HEK293 (cell line): ENCODE data around the gene EIF2B5.

Source experiments
- GLI2 ChIP-seq: fragments of 450-650 bp; formaldehyde crosslinking; IDR thresholded peaks from 2 replicates; pipeline ENCODE4; 2017; ENCODE audit warnings: missing biosample characterization, missing genetic modification characterization, low read depth, borderline replicate concordance
- HOXC10 ChIP-seq: sonication (generic); formaldehyde crosslinking; IDR thresholded peaks from 2 replicates; pipeline ENCODE4 v1.8.1; 2023; ENCODE audit warnings: mild to moderate bottlenecking, missing genetic modification reagents
- IKZF3 ChIP-seq: fragments of 450-650 bp; IDR thresholded peaks from 2 replicates; pipeline ENCODE4 v1.5.0; 2018; ENCODE audit warnings: missing biosample characterization, mild to moderate bottlenecking, missing genetic modification characterization, moderate library complexity
- SCRT1 ChIP-seq: fragments of 450-650 bp; formaldehyde crosslinking; IDR thresholded peaks from 2 replicates; pipeline ENCODE4 v1.5.1; 2016; ENCODE audit warnings: missing biosample characterization, missing genetic modification characterization, borderline replicate concordance
- WT1 ChIP-seq: fragments of 450-650 bp; formaldehyde crosslinking; IDR thresholded peaks from 2 replicates; pipeline ENCODE4 v1.5.1; 2016; ENCODE audit warnings: missing biosample characterization, missing genetic modification characterization
- ZBTB10 ChIP-seq: fragments of 450-650 bp; formaldehyde crosslinking; IDR thresholded peaks from 2 replicates; pipeline ENCODE4 v1.5.1; 2016; ENCODE audit warnings: missing biosample characterization, missing genetic modification characterization
- ZBTB11 ChIP-seq: fragments of 450-650 bp; formaldehyde crosslinking; conservative IDR thresholded peaks from 2 replicates; pipeline ENCODE4 v1.5.1; 2016; ENCODE audit warnings: low read depth, missing biosample characterization, missing genetic modification characterization
- ZBTB17 ChIP-seq: fragments of 450-650 bp; formaldehyde crosslinking; IDR thresholded peaks from 2 replicates; pipeline ENCODE4 v1.5.1; 2016; ENCODE audit warnings: missing biosample characterization, missing genetic modification characterization
- ZBTB44 ChIP-seq: fragments of 450-650 bp; IDR thresholded peaks from 2 replicates; pipeline ENCODE4 v1.5.1; 2018; ENCODE audit warnings: missing biosample characterization, mild to moderate bottlenecking, missing genetic modification characterization
- ZBTB7A ChIP-seq: fragments of 450-650 bp; formaldehyde crosslinking; IDR thresholded peaks from 2 replicates; pipeline ENCODE4 v1.5.1; 2016; ENCODE audit warnings: low read depth, missing biosample characterization, missing genetic modification characterization
- ZFHX2 ChIP-seq: fragments of 450-650 bp; formaldehyde crosslinking; conservative IDR thresholded peaks from 2 replicates; pipeline ENCODE4 v1.5.1; 2016; ENCODE audit warnings: missing biosample characterization, missing genetic modification characterization
- ZFP3 ChIP-seq: fragments of 450-650 bp; formaldehyde crosslinking; IDR thresholded peaks from 2 replicates; pipeline ENCODE4 v1.5.1; 2016; ENCODE audit warnings: low read depth, missing biosample characterization, missing genetic modification characterization
- ZNF121 ChIP-seq: fragments of 450-650 bp; formaldehyde crosslinking; IDR thresholded peaks from 2 replicates; pipeline ENCODE4 v1.5.1; 2016; ENCODE audit warnings: missing biosample characterization, missing genetic modification characterization
- ZNF157 ChIP-seq: fragments of 450-650 bp; formaldehyde crosslinking; IDR thresholded peaks from 2 replicates; pipeline ENCODE4 v1.5.1; 2016; ENCODE audit warnings: missing biosample characterization, missing genetic modification characterization
- ZNF174 ChIP-seq: fragments of 450-650 bp; formaldehyde crosslinking; IDR thresholded peaks from 2 replicates; pipeline ENCODE4 v1.5.0; 2017; ENCODE audit warnings: missing biosample characterization, mild to moderate bottlenecking, missing genetic modification characterization
- ZNF18 ChIP-seq: fragments of 450-650 bp; formaldehyde crosslinking; IDR thresholded peaks from 2 replicates; pipeline ENCODE4 v1.5.1; 2016; ENCODE audit warnings: missing biosample characterization, missing genetic modification characterization
- ZNF184 ChIP-seq: fragments of 450-650 bp; IDR thresholded peaks from 2 replicates; pipeline ENCODE4 v1.5.1; 2018; ENCODE audit warnings: missing biosample characterization, mild to moderate bottlenecking, missing genetic modification characterization
- ZNF2 ChIP-seq: fragments of 450-650 bp; formaldehyde crosslinking; IDR thresholded peaks from 2 replicates; pipeline ENCODE4 v1.5.1; 2016; ENCODE audit warnings: missing biosample characterization, missing genetic modification characterization
- ZNF239 ChIP-seq: fragments of 450-650 bp; formaldehyde crosslinking; IDR thresholded peaks from 2 replicates; pipeline ENCODE4 v1.5.1; 2016; ENCODE audit warnings: missing biosample characterization, missing genetic modification characterization
- ZNF248 ChIP-seq: fragments of 450-650 bp; formaldehyde crosslinking; IDR thresholded peaks from 2 replicates; pipeline ENCODE4 v1.5.1; 2017; ENCODE audit warnings: missing biosample characterization, missing genetic modification characterization
- ZNF324 ChIP-seq: fragments of 450-650 bp; formaldehyde crosslinking; IDR thresholded peaks from 2 replicates; pipeline ENCODE4 v1.5.1; 2016; ENCODE audit warnings: missing biosample characterization, missing genetic modification characterization
- ZNF416 ChIP-seq: fragments of 450-650 bp; formaldehyde crosslinking; IDR thresholded peaks from 2 replicates; pipeline ENCODE4 v1.5.1; 2016; ENCODE audit warnings: missing biosample characterization, missing genetic modification characterization
- ZNF426 ChIP-seq: fragments of 450-650 bp; formaldehyde crosslinking; IDR thresholded peaks from 2 replicates; pipeline ENCODE4 v1.5.1; 2017; ENCODE audit warnings: missing biosample characterization, missing genetic modification characterization, mild to moderate bottlenecking, inconsistent platforms, moderate library complexity
- ZNF48 ChIP-seq: fragments of 450-650 bp; formaldehyde crosslinking; IDR thresholded peaks from 2 replicates; pipeline ENCODE4 v1.5.1; 2016; ENCODE audit warnings: missing biosample characterization, missing genetic modification characterization
- ZNF596 ChIP-seq: fragments of 450-650 bp; IDR thresholded peaks from 2 replicates; pipeline ENCODE4 v1.5.0; 2018; ENCODE audit warnings: missing biosample characterization, mild to moderate bottlenecking, missing genetic modification characterization, moderate library complexity
- ZNF600 ChIP-seq: fragments of 450-650 bp; formaldehyde crosslinking; IDR thresholded peaks from 2 replicates; pipeline ENCODE4 v1.5.1; 2016; ENCODE audit warnings: missing biosample characterization, missing genetic modification characterization
- ZNF660 ChIP-seq: fragments of 450-650 bp; IDR thresholded peaks from 2 replicates; pipeline ENCODE4 v1.5.1; 2018; ENCODE audit warnings: missing biosample characterization, mild to moderate bottlenecking, missing genetic modification characterization
- ZNF664 ChIP-seq: fragments of 450-650 bp; formaldehyde crosslinking; IDR thresholded peaks from 2 replicates; pipeline ENCODE4 v1.5.1; 2016; ENCODE audit warnings: missing biosample characterization, missing genetic modification characterization
- ZNF701 ChIP-seq: fragments of 450-650 bp; formaldehyde crosslinking; IDR thresholded peaks from 2 replicates; pipeline ENCODE4 v1.5.1; 2016; ENCODE audit warnings: missing biosample characterization, missing genetic modification characterization
- ZNF768 ChIP-seq: fragments of 450-650 bp; formaldehyde crosslinking; IDR thresholded peaks from 2 replicates; pipeline ENCODE4 v1.5.1; 2018; ENCODE audit warnings: missing biosample characterization, mild to moderate bottlenecking, missing genetic modification characterization
- ZNF830 ChIP-seq: fragments of 450-650 bp; IDR thresholded peaks from 2 replicates; pipeline ENCODE4 v1.5.0; 2018; ENCODE audit warnings: missing biosample characterization, missing genetic modification characterization, low read depth, mild to moderate bottlenecking, moderate library complexity
- ZSCAN30 ChIP-seq: fragments of 450-650 bp; IDR thresholded peaks from 2 replicates; pipeline ENCODE4 v1.5.1; 2018; ENCODE audit warnings: missing biosample characterization, mild to moderate bottlenecking, missing genetic modification characterization, moderate library complexity

The EIF2B5 gene

GRCh38 chr3:184174646-184175492 lies 39.7 kb downstream of the EIF2B5 start, which contains the start of gene AP2M1 (continued):
- TF ChIP-seq ZNF600 = no peak
- TF ChIP-seq ZBTB44 = peak; percentile 65; the same call in 1 of the 2 replicates
- no peak for TF ChIP-seq SCRT1 (tag by site-specific recombination)
- no peak for TF ChIP-seq ZNF157 (tag by site-specific recombination)
- no peak for TF ChIP-seq GLI2 (tag by site-specific recombination)
- no peak for TF ChIP-seq ZNF426
- no peak for TF ChIP-seq ZNF184 (tag by site-specific recombination)
- no peak for TF ChIP-seq ZNF174
- no peak; the same call in 1 of the 2 replicates for TF ChIP-seq ZBTB11 (tag by site-specific recombination)
- peak; percentile 63 for TF ChIP-seq ZNF660 (tag by site-specific recombination)
- TF ChIP-seq HOXC10 (CRISPR knock-in tag) = no peak
- TF ChIP-seq WT1 = peak; percentile 35; the same call in 1 of the 2 replicates
- peak; percentile 67 for TF ChIP-seq ZBTB17 (tag by site-specific recombination)
- TF ChIP-seq ZNF18 (tag by site-specific recombination) = no peak
- TF ChIP-seq ZNF416 (tag by site-specific recombination) = no peak
- TF ChIP-seq ZNF830 (tag by site-specific recombination) = no peak
- TF ChIP-seq ZNF596 (tag by site-specific recombination) = no peak
- TF ChIP-seq ZNF664 = no peak
- TF ChIP-seq ZNF239 (tag by site-specific recombination) = no peak
- TF ChIP-seq ZNF248 (tag by site-specific recombination) = no peak
- peak; percentile 39; the same call in 1 of the 2 replicates for TF ChIP-seq ZBTB7A
- TF ChIP-seq ZSCAN30 = 0 out of 2 replicates have a peak, but pooled peaks have one; percentile 25
- TF ChIP-seq ZNF324 (tag by site-specific recombination) = 0 out of 2 replicates have a peak, but pooled peaks have one; percentile 41
- peak; percentile 88 for TF ChIP-seq ZFHX2 (tag by site-specific recombination)
- no peak for TF ChIP-seq ZNF768 (tag by site-specific recombination)
- no peak for TF ChIP-seq ZNF48 (tag by site-specific recombination)
- TF ChIP-seq ZNF121 (tag by site-specific recombination) = peak; percentile 45; the same call in 1 of the 2 replicates
- TF ChIP-seq ZNF701 (tag by site-specific recombination) = no peak
- TF ChIP-seq ZFP3 (tag by site-specific recombination) = no peak
- no peak for TF ChIP-seq ZBTB10 (tag by site-specific recombination)
- TF ChIP-seq ZNF2 (tag by site-specific recombination) = no peak; the same call in 1 of the 2 replicates
- no peak for TF ChIP-seq IKZF3 (tag by site-specific recombination)
